Ectodermal cell (in vitro differentiated cells): ENCODE measurements around the gene C2CD2.

ENCODE experiments used
- H3K27ac ChIP-seq: 2 replicates; pipeline ENCODE4 v1.7.0; 2013; ENCODE audit warnings: mild to moderate bottlenecking, low read depth, low read length; ENCODE audit not compliant: insufficient read depth, poor library complexity, severe bottlenecking
- H3K27me3 ChIP-seq: 2 replicates; pipeline ENCODE4 v1.7.0; 2013; ENCODE audit warnings: mild to moderate bottlenecking, low read length; ENCODE audit not compliant: insufficient read depth, control insufficient read depth, poor library complexity, severe bottlenecking
- H3K36me3 ChIP-seq: one replicate; pipeline ENCODE4 v1.7.0; 2013; ENCODE audit warnings: low read length; ENCODE audit not compliant: control insufficient read depth, insufficient read depth
- H3K4me1 ChIP-seq: one replicate; pipeline ENCODE4 v1.7.0; 2013; ENCODE audit warnings: low read length; ENCODE audit not compliant: control insufficient read depth, insufficient read depth
- H3K4me3 ChIP-seq: 2 replicates; pipeline ENCODE4 v1.7.0; 2013; ENCODE audit warnings: low read depth, low read length, control low read depth; ENCODE audit not compliant: insufficient read depth
- H3K9me3 ChIP-seq: 2 replicates; pipeline ENCODE4 v1.7.0; 2013; ENCODE audit warnings: mild to moderate bottlenecking, low read length, moderate library complexity; ENCODE audit not compliant: control insufficient read depth
- WGBS, 2 experiments: methylation state at CpG; one replicate each; pipeline ENCODE4 v1.1.7; 2013; ENCODE audit warnings: missing lambda C conversion rate in 2 of 2; 5-methylcytosine and 5-hydroxymethylcytosine counted together

C2CD2 gene

GRCh38 chr21:41975391-41976272 is 21.8 kb upstream of the C2CD2 start:
- Histone ChIP-seq H3K36me3 (no peaks in the 10 kb centered on the region), H3K27ac (no peak overlapping the region), H3K9me3 (no peaks in the 10 kb centered on the region), H3K27me3 (no peaks in the 10 kb centered on the region), H3K4me3 (no peak overlapping the region), H3K4me1 (no peaks in the 10 kb centered on the region)
- WGBS, 2 experiments, result 94 to 95% methylated on average over 15 to 17 of the region's 17 CpGs

GRCh38 chr21:41974752-41975053 is 20.9 kb upstream of the C2CD2 start:
- H3K27ac ChIP-seq, result no peak overlapping the region
- no peak overlapping the region for H3K4me3 ChIP-seq
- H3K4me1 ChIP-seq, result no peaks in the 10 kb centered on the region
- no peaks in the 10 kb centered on the region for H3K27me3 ChIP-seq
- H3K36me3 ChIP-seq, result no peaks in the 10 kb centered on the region
- 88 to 92% methylated on average over 4 of the region's 4 CpGs for WGBS, 2 experiments
- H3K9me3 ChIP-seq, result no peaks in the 10 kb centered on the region

GRCh38 chr21:41973861-41974751 is 20.3 kb upstream of the C2CD2 start:
- no peaks in the 10 kb centered on the region for H3K9me3 ChIP-seq
- H3K27me3 ChIP-seq, result no peaks in the 10 kb centered on the region
- WGBS, 2 experiments, result 84 to 88% methylated on average over 14 of the region's 14 CpGs
- H3K27ac ChIP-seq, result no peak overlapping the region
- no peak overlapping the region for H3K4me3 ChIP-seq
- H3K36me3 ChIP-seq, result no peaks in the 10 kb centered on the region
- no peaks in the 10 kb centered on the region for H3K4me1 ChIP-seq

- no peaks in the 10 kb centered on the region for H3K36me3 ChIP-seq
- no peaks in the 10 kb centered on the region for H3K27me3 ChIP-seq
- H3K9me3 ChIP-seq, result no peaks in the 10 kb centered on the region
- WGBS, 2 experiments, result 94 to 95% methylated on average over 15 of the region's 15 CpGs
- H3K4me3 ChIP-seq, result no peak overlapping the region
- H3K4me1 ChIP-seq, result no peaks in the 10 kb centered on the region
- H3K27ac ChIP-seq, result no peak overlapping the region
Observed at GRCh38 chr21:41973427-41973831, 19.6 kb upstream of the C2CD2 start.

GRCh38 chr21:41972511-41973205 is 18.8 kb upstream of the C2CD2 start:
- no peaks in the 10 kb centered on the region for H3K27me3 ChIP-seq
- no peaks in the 10 kb centered on the region for H3K9me3 ChIP-seq
- no peak overlapping the region for H3K4me3 ChIP-seq
- no peak overlapping the region for H3K27ac ChIP-seq
- H3K4me1 ChIP-seq, result peaks cover 6% of the 10 kb centered on the region
- WGBS, 2 experiments, result 89% methylated on average over 23 of the region's 23 CpGs
- no peaks in the 10 kb centered on the region for H3K36me3 ChIP-seq

- H3K36me3 ChIP-seq, result no peaks in the 10 kb centered on the region
- H3K27me3 ChIP-seq, result no peaks in the 10 kb centered on the region
- no peak overlapping the region for H3K4me3 ChIP-seq
- H3K9me3 ChIP-seq, result no peaks in the 10 kb centered on the region
- H3K4me1 ChIP-seq, result peaks cover 11% of the 10 kb centered on the region
- 73 to 77% methylated on average over 5 to 6 of the region's 6 CpGs for WGBS, 2 experiments
- no peak overlapping the region for H3K27ac ChIP-seq
Observed at GRCh38 chr21:41971891-41972290, 18.1 kb upstream of the C2CD2 start.

GRCh38 chr21:41970751-41971653 is 17.2 kb upstream of the C2CD2 start:
- Histone ChIP-seq H3K27ac (no peak overlapping the region), H3K36me3 (no peaks in the 10 kb centered on the region), H3K9me3 (no peaks in the 10 kb centered on the region), H3K4me3 (no peak overlapping the region), H3K4me1 (peaks cover 11% of the 10 kb centered on the region), H3K27me3 (no peaks in the 10 kb centered on the region)
- 87 to 89% methylated on average over 20 of the region's 20 CpGs for WGBS, 2 experiments

- WGBS, 2 experiments, result 90 to 93% methylated on average over 5 of the region's 5 CpGs
- H3K27ac ChIP-seq, result no peak overlapping the region
- peaks cover 11% of the 10 kb centered on the region for H3K4me1 ChIP-seq
- H3K27me3 ChIP-seq, result no peaks in the 10 kb centered on the region
- H3K4me3 ChIP-seq, result no peak overlapping the region
- H3K9me3 ChIP-seq, result no peaks in the 10 kb centered on the region
- no peaks in the 10 kb centered on the region for H3K36me3 ChIP-seq
Observed at GRCh38 chr21:41970106-41970391, 16.2 kb upstream of the C2CD2 start.

- 64 to 72% methylated on average over 4 of the region's 4 CpGs for WGBS, 2 experiments
- H3K4me3 ChIP-seq, result no peak overlapping the region
Observed at GRCh38 chr21:41967708-41968107, 13.9 kb upstream of the C2CD2 start.

More at GRCh38 chr21:41967708-41968107, 13.9 kb upstream of the C2CD2 start:
- H3K27ac ChIP-seq, result no peak overlapping the region
- no peaks in the 10 kb centered on the region for H3K36me3 ChIP-seq
- H3K4me1 ChIP-seq, result peaks cover 11% of the 10 kb centered on the region
- no peaks in the 10 kb centered on the region for H3K27me3 ChIP-seq
- no peaks in the 10 kb centered on the region for H3K9me3 ChIP-seq
